ENCODE measurements around the gene HLA-DRA. TPM values are rescaled to one million over a fixed set of nuclear protein-coding genes. Genes with fewer than 3 reads are reported as not detected.
"Not testable (repeated sequence)": the region's sequence is repeated elsewhere in the genome, so short reads cannot be mapped to it uniquely, and the experiment has no call there.

Gene HLA-DRA
- total and polyA plus RNA-seq, 2 donors, result 1,598 to 1,667 TPM

GRCh38 chr6:32424589-32425300 lies 14.9 kb upstream of the HLA-DRA start:
- Histone ChIP-seq H3K27me3 (ENCODE audit: control insufficient read depth in 2 of 2, insufficient read depth in 1 of 2, low read length in 1 of 2) (peaks cover 0 to 6% of the 10 kb centered on the region in 2 donors), H3K4me3 (ENCODE audit: low read length in 2 of 2) (no peak overlapping the region), H3K36me3 (ENCODE audit: control insufficient read depth in 2 of 2, insufficient read depth in 2 of 2, low read length in 1 of 2) (no peaks in the 10 kb centered on the region), H3K27ac (ENCODE audit: low read depth in 1 of 2, low read length in 1 of 2) (no peak overlapping the region), H3K4me1 (ENCODE audit: control insufficient read depth in 2 of 2, insufficient read depth in 2 of 2, low read length in 2 of 2) (no peaks in the 10 kb centered on the region), H3K9me3 (ENCODE audit: control insufficient read depth in 2 of 2, insufficient read depth in 1 of 2, low read length in 1 of 2) (no peaks in the 10 kb centered on the region)
- 82% methylated on average over 3 of the region's 3 CpGs for WGBS
- no peak for DNase-seq (ENCODE audit: low read depth in 6 of 9, low spot score in 9 of 9)

- Histone ChIP-seq H3K4me3 (ENCODE audit: low read length in 2 of 2) (no peak overlapping the region), H3K36me3 (ENCODE audit: control insufficient read depth in 2 of 2, insufficient read depth in 2 of 2, low read length in 1 of 2) (no peaks in the 10 kb centered on the region), H3K27ac (ENCODE audit: low read depth in 1 of 2, low read length in 1 of 2) (no peak overlapping the region), H3K4me1 (ENCODE audit: control insufficient read depth in 2 of 2, insufficient read depth in 2 of 2, low read length in 2 of 2) (no peaks in the 10 kb centered on the region), H3K9me3 (ENCODE audit: control insufficient read depth in 2 of 2, insufficient read depth in 1 of 2, low read length in 1 of 2) (no peaks in the 10 kb centered on the region), H3K27me3 (ENCODE audit: control insufficient read depth in 2 of 2, insufficient read depth in 1 of 2, low read length in 1 of 2) (no peaks in the 10 kb centered on the region)
- 70% methylated on average over 4 of the region's 4 CpGs for WGBS
- DNase-seq (ENCODE audit: low read depth in 6 of 9, low spot score in 9 of 9), result no peak
Observed at GRCh38 chr6:32426338-32426737, 13.3 kb upstream of the HLA-DRA start.

GRCh38 chr6:32427218-32427617 lies 12.5 kb upstream of the HLA-DRA start:
- Histone ChIP-seq H3K9me3 (ENCODE audit: control insufficient read depth in 2 of 2, insufficient read depth in 1 of 2, low read length in 1 of 2) (no peaks in the 10 kb centered on the region), H3K4me1 (ENCODE audit: control insufficient read depth in 2 of 2, insufficient read depth in 2 of 2, low read length in 2 of 2) (no peaks in the 10 kb centered on the region), H3K4me3 (ENCODE audit: low read length in 2 of 2) (no peak overlapping the region), H3K36me3 (ENCODE audit: control insufficient read depth in 2 of 2, insufficient read depth in 2 of 2, low read length in 1 of 2) (no peaks in the 10 kb centered on the region), H3K27ac (ENCODE audit: low read depth in 1 of 2, low read length in 1 of 2) (peak overlapping the region in 1 of 2 donors; percentile 13), H3K27me3 (ENCODE audit: control insufficient read depth in 2 of 2, insufficient read depth in 1 of 2, low read length in 1 of 2) (no peaks in the 10 kb centered on the region)
- DNase-seq (ENCODE audit: low read depth in 6 of 9, low spot score in 9 of 9), result no peak
- 86% methylated on average over 1 of the region's 1 CpG for WGBS

GRCh38 chr6:32427934-32428474 lies 11.7 kb upstream of the HLA-DRA start:
- Histone ChIP-seq H3K9me3 (ENCODE audit: control insufficient read depth in 2 of 2, insufficient read depth in 1 of 2, low read length in 1 of 2) (no peaks in the 10 kb centered on the region), H3K36me3 (ENCODE audit: control insufficient read depth in 2 of 2, insufficient read depth in 2 of 2, low read length in 1 of 2) (no peaks in the 10 kb centered on the region), H3K27ac (ENCODE audit: low read depth in 1 of 2, low read length in 1 of 2) (no peak overlapping the region), H3K27me3 (ENCODE audit: control insufficient read depth in 2 of 2, insufficient read depth in 1 of 2, low read length in 1 of 2) (no peaks in the 10 kb centered on the region), H3K4me3 (ENCODE audit: low read length in 2 of 2) (no peak overlapping the region), H3K4me1 (ENCODE audit: control insufficient read depth in 2 of 2, insufficient read depth in 2 of 2, low read length in 2 of 2) (no peaks in the 10 kb centered on the region)
- WGBS, result 97% methylated on average over 4 of the region's 4 CpGs
- DNase-seq (ENCODE audit: low read depth in 6 of 9, low spot score in 9 of 9), result no peak

GRCh38 chr6:32430179-32430578 lies 9.5 kb upstream of the HLA-DRA start:
- Histone ChIP-seq H3K27me3 (ENCODE audit: control insufficient read depth in 2 of 2, insufficient read depth in 1 of 2, low read length in 1 of 2) (no peaks in the 10 kb centered on the region), H3K36me3 (ENCODE audit: control insufficient read depth in 2 of 2, insufficient read depth in 2 of 2, low read length in 1 of 2) (no peaks in the 10 kb centered on the region), H3K27ac (ENCODE audit: low read depth in 1 of 2, low read length in 1 of 2) (no peak overlapping the region), H3K4me3 (ENCODE audit: low read length in 2 of 2) (no peak overlapping the region), H3K4me1 (ENCODE audit: control insufficient read depth in 2 of 2, insufficient read depth in 2 of 2, low read length in 2 of 2) (no peaks in the 10 kb centered on the region), H3K9me3 (ENCODE audit: control insufficient read depth in 2 of 2, insufficient read depth in 1 of 2, low read length in 1 of 2) (no peaks in the 10 kb centered on the region)
- WGBS, result over 99% methylated on average over 3 of the region's 3 CpGs
- DNase-seq (ENCODE audit: low read depth in 6 of 9, low spot score in 9 of 9), result no peak

GRCh38 chr6:32431142-32431541 lies 8.5 kb upstream of the HLA-DRA start:
- H3K27me3 ChIP-seq (ENCODE audit: control insufficient read depth in 2 of 2, insufficient read depth in 1 of 2, low read length in 1 of 2), result no peaks in the 10 kb centered on the region
- no peaks in the 10 kb centered on the region for H3K4me1 ChIP-seq (ENCODE audit: control insufficient read depth in 2 of 2, insufficient read depth in 2 of 2, low read length in 2 of 2)
- WGBS, result 94% methylated on average over 3 of the region's 3 CpGs
- DNase-seq (ENCODE audit: low read depth in 6 of 9, low spot score in 9 of 9), result no peak
- no peaks in the 10 kb centered on the region for H3K36me3 ChIP-seq (ENCODE audit: control insufficient read depth in 2 of 2, insufficient read depth in 2 of 2, low read length in 1 of 2)
- H3K27ac ChIP-seq (ENCODE audit: low read depth in 1 of 2, low read length in 1 of 2), result no peak overlapping the region
- no peak overlapping the region for H3K4me3 ChIP-seq (ENCODE audit: low read length in 2 of 2)
- no peaks in the 10 kb centered on the region for H3K9me3 ChIP-seq (ENCODE audit: control insufficient read depth in 2 of 2, insufficient read depth in 1 of 2, low read length in 1 of 2)

GRCh38 chr6:32432050-32432450 lies 7.6 kb upstream of the HLA-DRA start:
- WGBS, result 8% methylated on average over 1 of the region's 1 CpG
- Histone ChIP-seq H3K27me3 (ENCODE audit: control insufficient read depth in 2 of 2, insufficient read depth in 1 of 2, low read length in 1 of 2) (no peaks in the 10 kb centered on the region), H3K4me3 (ENCODE audit: low read length in 2 of 2) (no peak overlapping the region), H3K4me1 (ENCODE audit: control insufficient read depth in 2 of 2, insufficient read depth in 2 of 2, low read length in 2 of 2) (peaks cover 0 to 2% of the 10 kb centered on the region in 2 donors), H3K36me3 (ENCODE audit: control insufficient read depth in 2 of 2, insufficient read depth in 2 of 2, low read length in 1 of 2) (no peaks in the 10 kb centered on the region), H3K9me3 (ENCODE audit: control insufficient read depth in 2 of 2, insufficient read depth in 1 of 2, low read length in 1 of 2) (no peaks in the 10 kb centered on the region), H3K27ac (ENCODE audit: low read depth in 1 of 2, low read length in 1 of 2) (no peak overlapping the region)
- DNase-seq (ENCODE audit: low read depth in 6 of 9, low spot score in 9 of 9), result peak in 1 of 9 donors; percentile 38

GRCh38 chr6:32433950-32434349 lies 5.7 kb upstream of the HLA-DRA start:
- DNase-seq (ENCODE audit: low read depth in 6 of 9, low spot score in 9 of 9); H3K9me3 ChIP-seq (ENCODE audit: control insufficient read depth in 2 of 2, insufficient read depth in 1 of 2, low read length in 1 of 2); H3K4me1 ChIP-seq (ENCODE audit: control insufficient read depth in 2 of 2, insufficient read depth in 2 of 2, low read length in 2 of 2); H3K36me3 ChIP-seq (ENCODE audit: control insufficient read depth in 2 of 2, insufficient read depth in 2 of 2, low read length in 1 of 2); H3K4me3 ChIP-seq (ENCODE audit: low read length in 2 of 2); H3K27ac ChIP-seq (ENCODE audit: low read depth in 1 of 2, low read length in 1 of 2); H3K27me3 ChIP-seq (ENCODE audit: control insufficient read depth in 2 of 2, insufficient read depth in 1 of 2, low read length in 1 of 2): not testable (repeated sequence)
- 99% methylated on average over 1 of the region's 1 CpG for WGBS

- Histone ChIP-seq H3K27me3 (ENCODE audit: control insufficient read depth in 2 of 2, insufficient read depth in 1 of 2, low read length in 1 of 2) (no peaks in the 10 kb centered on the region), H3K36me3 (ENCODE audit: control insufficient read depth in 2 of 2, insufficient read depth in 2 of 2, low read length in 1 of 2) (no peaks in the 10 kb centered on the region), H3K4me1 (ENCODE audit: control insufficient read depth in 2 of 2, insufficient read depth in 2 of 2, low read length in 2 of 2) (peaks cover 0 to 6% of the 10 kb centered on the region in 2 donors), H3K27ac (ENCODE audit: low read depth in 1 of 2, low read length in 1 of 2) (peak overlapping the region in 1 of 2 donors; percentile 20), H3K9me3 (ENCODE audit: control insufficient read depth in 2 of 2, insufficient read depth in 1 of 2, low read length in 1 of 2) (no peaks in the 10 kb centered on the region), H3K4me3 (ENCODE audit: low read length in 2 of 2) (no peak overlapping the region)
- DNase-seq (ENCODE audit: low read depth in 6 of 9, low spot score in 9 of 9), result no peak
- 94% methylated on average over 4 of the region's 4 CpGs for WGBS
Observed at GRCh38 chr6:32436186-32436585, 3.5 kb upstream of the HLA-DRA start.
